KBM-7 (cell line): Measurements from ENCODE around the gene PTCH2.
"Not testable (repeated sequence)": the region's sequence is repeated elsewhere in the genome, so short reads cannot be mapped to it uniquely, and the experiment has no call there.

Experiments
- DNase-seq: peaks from one replicate; pipeline ENCODE4 v3.0.0-alpha.2; 2015
- in situ Hi-C: fragments of 300-500 bp; cut with MboI; formaldehyde crosslinking; loops from 2 replicates; pipeline ENCODE4 v1.14.3; 2020; ENCODE audit warnings: low sequenced_read_pairs, low pct_unique_long_range_greater_than_20kb, mixed read lengths

Gene PTCH2

GRCh38 chr1:44846985-44847384 is 3.9 kb upstream of the PTCH2 start:
- in situ Hi-C loops = no loop called here
- DNase-seq = no peak

- in situ Hi-C loops = no loop called here
- DNase-seq = no peak
Observed at GRCh38 chr1:44842486-44842861, 579 bp downstream of the PTCH2 start.

GRCh38 chr1:44839576-44839975 is 3.5 kb downstream of the PTCH2 start:
- DNase-seq = no peak
- in situ Hi-C loops = no loop called here

GRCh38 chr1:44838294-44838693 is 4.8 kb downstream of the PTCH2 start:
- in situ Hi-C loops, DNase-seq: not testable (repeated sequence)

- in situ Hi-C loops = no loop called here
Observed at GRCh38 chr1:44835738-44836675, 7.0 kb downstream of the PTCH2 start.

GRCh38 chr1:44834328-44834727 is 8.7 kb downstream of the PTCH2 start:
- in situ Hi-C loops = no loop called here
- no peak for DNase-seq

More at GRCh38 chr1:44835738-44836675, 7.0 kb downstream of the PTCH2 start:
- peak; percentile 88 for DNase-seq

- no peak for DNase-seq
- in situ Hi-C loops = no loop called here
Observed at GRCh38 chr1:44832056-44832705, 10.9 kb downstream of the PTCH2 start.

GRCh38 chr1:44831516-44831915 is 11.5 kb downstream of the PTCH2 start:
- DNase-seq = no peak
- in situ Hi-C loops = no loop called here

- DNase-seq = no peak
- in situ Hi-C loops = no loop called here
Observed at GRCh38 chr1:44830900-44831304, 12.2 kb downstream of the PTCH2 start.

- in situ Hi-C loops = no loop called here
- peak; percentile 55 for DNase-seq
Observed at GRCh38 chr1:44829506-44830384, 13.3 kb downstream of the PTCH2 start.

- in situ Hi-C loops = no loop called here
- DNase-seq = no peak
Observed at GRCh38 chr1:44828841-44829440, 14.1 kb downstream of the PTCH2 start.

GRCh38 chr1:44828003-44828651 is 14.9 kb downstream of the PTCH2 start:
- in situ Hi-C loops = no loop called here
- no peak for DNase-seq

GRCh38 chr1:44827197-44828002 is 15.7 kb downstream of the PTCH2 start:
- in situ Hi-C loops = no loop called here
- DNase-seq = no peak

GRCh38 chr1:44826375-44827196 is 16.5 kb downstream of the PTCH2 start:
- in situ Hi-C loops = no loop called here

GRCh38 chr1:44824392-44824791 is 18.7 kb downstream of the PTCH2 start:
- DNase-seq, in situ Hi-C loops: not testable (repeated sequence)

More at GRCh38 chr1:44826375-44827196, 16.5 kb downstream of the PTCH2 start:
- peak; percentile 88 for DNase-seq

- in situ Hi-C loops = no loop called here
- DNase-seq = no peak
Observed at GRCh38 chr1:44822981-44823451, 20.0 kb downstream of the PTCH2 start.

- DNase-seq = no peak
- in situ Hi-C loops = no loop called here
Observed at GRCh38 chr1:44822131-44822701, 20.8 kb downstream of the PTCH2 start.
